Activated CD4-positive, alpha-beta T cell treated with anti-CD3 and anti-CD28 coated beads for 4 hours (primary cell): ENCODE results near the gene MPZL2.
A peak's percentile ranks its signal among the peaks of the same experiment; 100 is the strongest.

Experiments used
- DNase-seq, 2 donors: peaks; one replicate each; pipeline ENCODE4 v3.0.0-alpha.2; 2020

The MPZL2 gene

DNA sequence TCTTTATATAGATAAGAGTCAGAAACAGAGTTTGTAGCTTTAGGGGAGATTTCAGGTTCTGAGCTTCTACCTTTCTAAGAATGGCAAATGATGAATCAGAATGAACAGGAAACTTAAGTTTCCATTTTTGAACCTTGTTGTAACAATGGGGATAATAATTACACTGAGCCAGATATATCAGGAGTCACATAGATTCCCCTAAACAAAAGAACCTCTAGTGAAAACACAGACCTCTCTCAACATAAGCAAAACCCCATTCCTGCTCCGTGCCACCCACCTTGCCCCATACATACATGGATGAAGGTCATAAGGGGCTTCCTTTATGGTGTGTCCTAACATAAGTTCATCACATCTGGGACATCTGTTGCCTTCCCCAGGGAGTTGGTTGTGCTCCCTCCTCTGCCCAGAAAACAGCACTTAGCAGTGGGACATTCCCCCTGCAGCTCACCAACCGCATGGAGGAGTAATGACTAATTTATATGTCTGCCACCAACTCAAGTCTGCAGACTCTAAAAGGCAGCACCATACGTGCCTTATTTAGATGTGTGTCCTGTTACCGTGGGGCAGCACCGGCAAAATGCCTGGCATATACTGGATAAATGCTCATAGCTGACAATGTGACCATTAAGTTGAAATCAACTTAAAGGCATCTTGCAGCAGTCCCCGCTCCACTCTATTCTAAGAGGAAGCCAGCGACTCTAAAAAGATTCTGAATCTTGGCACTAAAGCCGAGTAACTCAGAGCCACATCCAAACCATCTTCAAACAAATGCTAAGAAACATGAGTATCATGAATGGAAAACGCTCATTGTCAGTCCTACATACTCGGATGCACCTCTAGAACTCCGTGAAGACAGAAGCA is 47.2 kb downstream of the MPZL2 start:
- DNase-seq: peak; percentile 53 to 63

DNA sequence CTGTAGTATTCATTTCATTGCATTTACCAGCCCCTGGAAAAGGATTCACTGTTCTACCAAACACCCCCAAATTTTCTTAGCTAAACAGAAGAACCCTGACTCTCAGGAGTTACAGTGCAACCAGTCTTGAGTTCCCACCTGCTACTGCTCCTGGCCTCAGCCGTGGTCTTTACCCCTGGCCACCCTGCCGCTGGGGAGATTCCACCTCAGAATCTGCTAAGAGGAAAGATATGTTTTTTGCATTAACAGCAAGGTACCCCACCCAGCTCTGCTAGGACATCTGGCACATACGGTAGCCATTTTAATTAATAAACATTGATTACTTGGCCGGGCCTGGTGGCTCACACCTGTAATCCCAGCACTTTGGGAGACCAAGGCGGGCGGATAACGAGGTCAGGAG is 48.3 kb downstream of the MPZL2 start:
- no peak for DNase-seq

DNA sequence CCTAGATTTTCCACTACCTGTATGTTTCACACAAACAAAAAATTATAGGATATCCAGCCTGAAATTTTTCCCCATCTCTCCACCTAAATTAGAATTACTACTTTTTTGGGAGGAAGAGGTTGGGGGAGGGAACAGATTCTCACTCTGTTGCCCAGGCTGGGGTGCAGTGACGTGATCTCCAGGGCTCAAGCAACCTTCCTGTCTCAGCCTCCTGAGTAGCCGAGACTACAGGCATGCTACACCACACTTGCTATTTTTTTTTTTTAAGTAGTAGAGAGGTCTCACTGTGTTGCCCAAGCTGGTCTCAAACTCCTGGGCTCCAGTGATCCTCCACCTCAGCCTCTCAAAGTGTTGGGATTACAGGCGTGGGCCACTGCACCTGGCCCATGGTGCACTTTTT is 48.8 kb downstream of the MPZL2 start:
- DNase-seq: no peak

DNA sequence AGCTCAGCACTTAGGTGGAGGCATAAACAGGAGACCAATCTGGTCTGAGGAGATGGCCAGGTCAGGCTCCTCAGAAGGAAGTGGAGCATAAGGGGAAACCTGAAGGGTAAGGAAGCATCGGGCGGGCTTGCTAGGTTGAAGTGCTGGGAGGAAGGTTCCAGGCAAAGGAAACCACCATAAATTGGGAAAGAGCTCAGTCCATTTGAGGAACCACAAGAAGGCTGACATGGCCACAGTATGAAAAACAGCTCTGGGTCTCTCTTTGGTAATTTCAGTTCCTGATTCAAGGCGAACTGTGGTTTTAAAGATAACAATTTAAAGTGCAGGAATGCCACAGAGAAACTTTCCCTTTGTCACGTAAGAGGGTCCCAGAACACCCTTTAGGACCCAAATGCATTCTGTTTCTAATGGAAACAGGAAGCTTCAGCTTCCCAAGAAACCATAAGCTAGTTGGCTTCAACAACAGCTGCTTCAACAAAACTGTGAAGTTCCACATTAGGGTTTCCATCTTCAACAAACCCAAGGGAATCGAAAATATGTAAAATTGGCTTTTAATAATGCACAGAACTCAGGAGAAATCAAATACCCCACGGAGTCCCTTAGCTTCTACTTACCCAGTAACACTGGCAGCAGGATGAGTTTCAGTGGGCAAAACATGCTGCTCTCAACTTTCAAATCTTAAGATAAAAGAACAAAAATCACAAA is 49.7 kb downstream of the MPZL2 start:
- DNase-seq: no peak

DNA sequence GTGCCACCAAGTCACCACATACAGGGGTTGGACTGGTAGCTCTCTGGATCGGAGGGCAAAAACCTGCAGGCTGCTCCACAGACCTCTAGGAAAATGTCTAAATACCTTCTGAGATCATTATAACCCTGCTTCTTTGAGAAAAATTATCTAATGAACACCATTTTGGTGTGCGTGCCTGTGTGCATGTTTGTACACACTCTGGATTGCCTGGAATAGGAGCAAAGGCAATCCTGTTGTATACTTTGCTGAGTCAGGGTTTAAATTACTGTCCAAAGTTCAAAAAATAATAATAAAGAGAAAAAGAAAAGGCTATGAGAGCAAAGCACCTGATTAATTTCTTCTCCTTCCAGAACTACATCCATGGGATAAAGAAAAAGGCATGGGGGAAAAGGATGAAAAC is 50.3 kb downstream of the MPZL2 start:
- DNase-seq: no peak

DNA sequence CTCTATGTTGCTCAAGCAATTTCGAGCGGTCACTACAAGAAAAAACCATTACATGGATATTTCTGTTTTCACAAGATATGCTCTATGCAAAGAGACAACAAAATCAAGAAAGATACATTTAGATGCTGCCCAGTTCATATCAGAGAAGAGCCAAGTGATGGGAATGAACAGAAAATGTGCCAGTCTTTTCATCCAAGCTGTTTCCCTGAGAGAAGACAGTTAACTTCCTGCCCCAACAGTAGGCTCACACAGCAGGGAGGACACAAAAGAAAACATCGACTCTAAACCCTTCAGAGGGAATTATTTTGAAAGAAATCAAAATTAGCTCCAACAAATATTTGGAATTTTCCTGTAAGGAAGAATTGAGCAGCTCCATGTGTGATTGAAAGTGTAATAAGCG is 50.9 kb downstream of the MPZL2 start:
- DNase-seq: no peak

DNA sequence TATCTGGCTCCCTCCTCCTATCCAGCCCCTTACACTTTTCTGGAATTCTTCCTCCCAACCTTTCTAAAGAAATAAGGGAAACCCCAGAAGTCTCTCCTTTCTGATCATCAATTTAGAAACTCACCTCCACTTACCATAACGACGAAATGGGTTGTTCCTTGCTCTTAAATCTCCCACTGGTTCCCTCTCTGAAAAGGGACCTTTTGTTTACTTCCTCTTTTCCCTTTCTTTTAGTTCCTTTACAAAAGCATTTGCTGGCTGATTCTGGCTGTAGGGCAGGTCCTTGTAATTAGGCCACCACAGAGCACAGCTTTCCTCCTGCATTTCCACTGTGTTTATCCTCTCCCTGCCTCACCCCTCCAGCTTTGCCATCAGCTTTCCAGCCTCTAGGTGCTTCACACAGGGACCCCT is 51.3 kb downstream of the MPZL2 start:
- no peak for DNase-seq

DNA sequence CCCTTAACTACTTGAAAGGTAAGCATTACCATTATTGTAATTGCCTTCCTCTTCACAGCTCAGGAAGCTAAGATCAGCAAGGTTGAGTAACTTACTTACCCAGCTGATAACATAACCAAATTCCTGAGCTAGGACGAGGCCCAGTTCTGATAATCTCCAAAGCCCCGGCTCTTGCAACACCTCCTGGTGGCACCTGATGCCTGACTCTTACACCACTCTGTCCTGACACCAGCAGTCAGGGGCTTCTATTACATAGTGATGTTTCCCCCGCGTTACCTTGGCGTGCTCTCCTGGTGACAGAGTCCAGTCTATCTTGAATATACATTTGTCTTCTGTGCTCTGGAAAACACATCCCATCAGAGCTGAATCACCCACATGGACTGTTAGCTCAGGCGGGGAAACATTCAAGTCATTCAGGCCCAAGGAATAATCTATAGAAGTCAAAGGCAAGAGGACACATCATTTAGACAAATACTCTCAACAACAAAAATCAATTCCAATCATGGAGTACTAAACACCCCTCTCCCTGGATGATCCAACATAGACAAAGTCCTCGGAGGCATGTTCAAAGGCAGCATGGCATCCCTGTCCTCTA is 51.9 kb downstream of the MPZL2 start:
- no peak for DNase-seq

DNA sequence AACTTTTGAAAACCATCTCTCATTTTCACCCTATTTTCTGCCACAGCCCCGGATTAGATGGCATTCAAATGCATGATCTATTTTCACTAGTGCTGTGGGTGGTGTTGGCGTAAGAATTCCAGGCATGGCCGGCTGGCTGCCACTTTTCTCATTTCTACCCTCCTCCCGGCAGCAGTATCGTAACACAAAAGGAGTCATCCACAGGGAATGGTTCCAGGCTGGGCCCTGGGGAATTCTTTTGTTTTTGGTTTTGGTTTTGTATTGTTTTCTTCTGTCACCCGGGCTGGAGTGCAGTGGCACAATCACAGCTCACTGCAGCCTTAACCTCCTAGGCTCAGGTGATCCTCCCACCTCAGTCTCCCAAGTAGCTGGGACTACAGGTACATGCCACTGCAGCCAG is 53.1 kb downstream of the MPZL2 start:
- DNase-seq: no peak

DNA sequence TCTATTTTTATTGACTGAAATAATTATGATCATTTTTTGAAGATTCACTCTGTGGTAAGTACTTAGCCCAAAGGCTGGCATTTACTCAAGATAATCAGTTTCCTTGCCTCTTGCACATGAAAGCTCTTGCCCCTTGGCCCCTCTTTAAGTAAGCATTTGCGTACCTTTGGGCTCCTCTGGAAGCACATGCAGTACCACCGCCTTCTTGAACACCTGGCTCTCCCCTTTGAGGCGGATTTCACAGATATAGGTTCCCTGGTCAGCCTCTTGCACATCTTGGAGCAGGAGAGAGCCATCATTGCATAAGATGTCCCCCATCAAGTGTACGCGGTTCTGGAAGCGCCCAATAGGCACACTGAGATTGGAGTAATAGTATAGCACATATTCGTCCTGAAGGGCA is 53.8 kb downstream of the MPZL2 start:
- no peak for DNase-seq

DNA sequence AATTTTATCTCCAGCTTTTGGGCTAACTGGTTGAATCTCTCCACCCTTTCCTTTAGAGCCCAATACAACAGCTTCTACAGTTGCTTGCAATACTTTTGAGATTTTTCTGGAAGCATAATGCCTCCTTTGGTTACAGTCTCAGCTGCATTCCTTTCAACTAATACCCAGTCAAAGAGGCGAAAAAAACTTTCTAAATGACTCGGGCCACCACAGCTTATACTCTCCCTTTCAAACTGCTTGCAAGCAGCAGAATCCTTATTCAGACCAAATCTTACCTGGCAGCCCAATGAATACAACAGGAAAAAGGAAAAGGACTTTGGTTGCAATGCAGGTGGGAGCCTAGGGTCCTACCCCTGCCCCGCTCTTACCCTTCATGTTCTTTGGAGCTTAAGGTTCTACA is 55.1 kb downstream of the MPZL2 start:
- DNase-seq: no peak

DNA sequence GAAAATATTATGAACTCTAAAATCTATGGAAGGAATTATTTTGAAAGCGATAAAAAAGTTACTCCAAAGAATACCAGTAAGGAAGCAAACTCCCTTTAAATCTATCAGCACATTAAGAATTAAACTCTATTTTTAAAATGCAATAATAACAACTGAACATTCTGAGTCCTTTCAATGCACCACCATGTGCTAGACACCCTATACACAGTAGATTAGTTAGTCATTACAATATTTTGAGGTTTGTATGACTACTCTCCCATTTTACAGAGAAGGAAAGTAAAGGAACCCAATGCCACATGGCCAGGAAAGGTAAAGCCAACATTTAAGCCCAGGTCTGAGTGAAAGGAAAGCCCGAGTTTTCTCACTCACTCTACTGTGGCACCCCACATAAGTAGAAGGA is 57.0 kb downstream of the MPZL2 start:
- DNase-seq: no peak

DNA sequence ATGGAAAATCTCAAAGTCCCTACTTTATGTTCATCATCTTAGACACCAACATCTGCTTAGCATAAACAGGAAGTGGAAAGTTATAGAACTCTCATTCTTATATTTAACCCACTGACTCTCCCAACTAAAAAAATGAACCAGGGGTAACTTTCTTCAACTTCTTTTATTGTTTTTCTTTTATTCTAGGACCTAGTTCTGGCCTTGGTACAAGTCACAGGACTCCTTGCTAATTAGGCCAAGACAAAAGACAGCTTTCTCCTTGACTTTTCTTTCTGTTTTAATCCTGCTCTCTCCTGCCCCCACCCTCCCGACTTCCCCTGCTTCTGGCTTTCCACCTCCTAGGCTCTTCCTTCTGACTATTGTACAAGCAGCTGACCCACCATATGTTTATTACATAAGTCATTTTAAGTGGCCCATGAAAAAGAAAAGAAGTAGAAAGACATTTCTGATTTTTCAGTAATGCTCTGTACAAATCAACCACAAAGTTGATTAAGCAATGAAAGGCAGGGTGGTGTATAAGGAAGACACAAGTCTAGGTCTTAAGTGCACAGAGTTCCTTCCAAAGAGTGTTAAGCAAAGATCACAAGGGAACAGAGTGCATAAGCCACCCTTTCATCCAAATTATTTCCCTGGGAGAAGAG is 57.6 kb downstream of the MPZL2 start:
- DNase-seq: no peak

DNA sequence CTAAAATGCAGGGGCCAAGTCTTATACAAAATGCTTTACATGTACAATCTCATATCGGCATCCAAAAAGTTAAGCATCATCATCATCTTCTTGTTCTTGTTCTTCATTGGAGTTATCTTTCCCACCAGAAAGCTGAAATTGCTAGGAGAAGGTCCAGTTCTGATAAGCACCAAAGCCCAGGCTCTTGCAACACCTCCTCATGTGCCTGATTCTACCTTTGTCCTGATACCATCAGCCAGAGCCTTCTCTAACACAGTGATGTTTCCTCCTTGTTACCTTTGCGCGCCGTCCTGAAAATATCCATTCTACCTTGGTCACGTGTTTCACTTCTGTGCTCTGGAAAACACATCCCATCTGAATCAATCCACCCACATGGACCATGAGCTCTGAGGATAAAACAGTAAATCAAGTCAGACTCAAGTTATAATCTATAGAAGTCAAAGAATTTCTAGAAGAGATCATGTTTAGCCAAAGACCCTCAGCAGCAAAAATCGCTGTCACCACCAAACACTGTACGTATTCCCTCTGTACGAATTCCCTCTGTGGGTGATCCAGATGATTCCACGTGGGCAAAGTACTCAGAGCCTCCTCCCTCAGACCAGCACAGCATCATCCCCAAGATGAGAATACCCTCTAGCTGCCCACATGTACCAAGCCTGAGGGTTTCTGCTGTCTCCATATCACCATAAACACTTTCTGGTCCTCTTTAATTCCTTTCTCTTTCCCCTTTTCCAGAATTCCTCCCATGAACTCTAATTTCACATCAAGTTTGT is 58.3 kb downstream of the MPZL2 start:
- DNase-seq: no peak
